Gastroesophageal sphincter (tissue), 3 donors: ENCODE measurements around the gene ZNF555.

Experiments used
- CTCF ChIP-seq, 4 experiments: fragments of 200-600 bp in 2 of 4; fragments of 450-650 bp in 2 of 4; sonication (generic) in 1 of 4; IDR thresholded peaks; one replicate each; pipeline ENCODE4 v1.5.1; 2017 to 2019; ENCODE audit warnings: antibody characterized with exemption in 4 of 4, mild to moderate bottlenecking in 2 of 4, moderate library complexity in 2 of 4
- EP300 ChIP-seq: sonication (generic); formaldehyde crosslinking; IDR thresholded peaks from one replicate; pipeline ENCODE4 v1.6.1; 2017; ENCODE audit warnings: antibody characterized with exemption, mild to moderate bottlenecking
- POLR2A ChIP-seq, 2 donors: fragments of 450-650 bp; IDR thresholded peaks; one replicate each; pipeline ENCODE4 v1.6.1; 2017; ENCODE audit warnings: antibody characterized with exemption in 2 of 2, mild to moderate bottlenecking in 2 of 2, moderate library complexity in 1 of 2
- POLR2AphosphoS5 ChIP-seq: sonication (generic); formaldehyde crosslinking; IDR thresholded peaks from one replicate; pipeline ENCODE4 v1.6.1; 2017; ENCODE audit warnings: antibody characterized with exemption

DNA sequence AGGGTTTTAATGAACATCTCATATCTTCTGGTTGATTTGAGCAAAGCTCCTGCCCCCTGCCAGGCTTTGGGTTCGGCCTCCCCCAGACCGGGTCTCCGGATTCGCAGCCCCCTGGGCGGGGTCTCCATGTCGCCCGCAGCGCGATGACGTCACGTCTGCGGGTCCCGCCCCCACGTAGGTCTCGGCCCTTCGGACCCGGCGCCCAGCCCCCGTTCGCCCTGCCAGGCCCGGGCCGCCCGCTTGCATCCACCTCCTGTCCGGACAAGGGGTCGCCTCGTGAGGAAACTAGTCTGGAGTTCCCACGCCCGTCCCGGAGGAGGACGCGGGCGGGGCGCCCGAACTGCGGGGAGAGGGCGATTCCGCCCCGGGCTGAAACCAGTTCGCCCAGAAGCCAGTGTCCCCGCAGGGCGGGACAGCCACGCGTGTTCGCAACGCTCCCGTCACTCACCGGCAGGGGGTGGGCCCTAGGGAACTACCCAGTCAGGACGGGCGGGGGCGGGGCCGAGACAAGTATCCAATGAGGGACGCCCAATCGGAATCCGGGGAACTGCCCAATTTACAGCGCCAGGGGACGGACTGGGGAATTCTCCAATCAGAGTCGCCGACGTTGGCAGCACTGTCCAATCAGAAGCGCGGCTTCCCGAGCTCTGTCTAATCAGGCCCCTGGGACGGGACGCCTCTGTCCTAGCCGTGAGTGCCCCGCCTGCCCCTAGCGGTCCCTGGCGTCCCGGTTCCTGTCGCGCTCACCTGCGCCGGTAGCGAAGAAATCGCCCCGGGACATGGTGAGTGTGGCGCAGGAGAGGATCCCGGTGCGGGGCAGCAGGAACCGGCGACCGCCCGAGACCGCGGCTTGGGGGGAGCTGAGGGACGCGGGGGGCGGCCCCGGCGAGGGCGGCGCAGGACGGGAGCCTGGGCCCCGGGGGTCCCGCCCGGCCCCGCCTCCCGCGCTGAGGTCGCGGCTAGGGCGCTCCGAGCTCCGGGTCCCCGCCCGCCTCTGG is at the start of gene ZNF555:
- no peak for TF ChIP-seq EP300
- TF ChIP-seq CTCF (IDR thresholded peaks at IDR 0.05), result peak in 3 of 4 experiments; percentile 62 to 74 (median 67)
- TF ChIP-seq POLR2AphosphoS5, result peak; percentile 66
- TF ChIP-seq POLR2A (IDR thresholded peaks at IDR 0.05), result peak; percentile 30 to 45
